ENCODE results near the gene ADAMTSL4.

DNA sequence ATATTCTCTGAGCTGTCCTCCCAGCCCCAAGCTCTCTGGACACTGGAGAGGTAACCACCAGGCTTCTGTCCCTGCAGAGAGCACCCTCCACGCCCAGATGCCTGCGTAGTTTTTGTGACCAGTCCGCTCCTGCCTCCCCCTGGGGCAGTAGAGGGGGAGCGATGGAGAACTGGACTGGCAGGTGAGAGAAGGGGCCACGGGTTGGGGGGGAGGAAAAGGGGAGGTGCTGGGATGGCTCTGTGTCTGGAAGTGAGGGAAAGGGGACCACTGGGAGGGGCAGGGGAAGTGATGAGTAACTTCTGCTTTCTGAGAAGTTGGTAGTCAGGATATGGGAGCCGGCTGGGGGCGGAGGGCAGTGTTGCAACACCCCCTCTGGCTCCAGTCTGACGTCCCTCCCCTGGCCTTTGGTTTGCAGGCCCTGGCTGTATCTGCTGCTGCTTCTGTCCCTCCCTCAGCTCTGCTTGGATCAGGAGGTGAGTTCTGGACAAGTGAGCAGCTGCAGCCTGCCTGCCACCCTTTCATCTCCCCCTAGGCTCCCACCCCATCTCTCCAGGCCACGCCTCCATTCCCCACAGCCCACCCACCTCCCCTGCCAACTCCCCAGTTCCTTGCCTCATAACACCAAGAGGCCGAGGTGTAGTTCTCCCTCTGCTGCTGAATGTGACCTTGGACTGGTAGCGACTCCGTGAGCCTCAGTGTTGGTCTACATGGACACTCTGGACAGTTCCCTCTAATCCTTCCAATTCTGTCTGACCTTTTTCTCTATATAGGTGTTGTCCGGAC, 3.1 kb downstream of the ADAMTSL4 start:
- TF ChIP-seq, protein P1, sequence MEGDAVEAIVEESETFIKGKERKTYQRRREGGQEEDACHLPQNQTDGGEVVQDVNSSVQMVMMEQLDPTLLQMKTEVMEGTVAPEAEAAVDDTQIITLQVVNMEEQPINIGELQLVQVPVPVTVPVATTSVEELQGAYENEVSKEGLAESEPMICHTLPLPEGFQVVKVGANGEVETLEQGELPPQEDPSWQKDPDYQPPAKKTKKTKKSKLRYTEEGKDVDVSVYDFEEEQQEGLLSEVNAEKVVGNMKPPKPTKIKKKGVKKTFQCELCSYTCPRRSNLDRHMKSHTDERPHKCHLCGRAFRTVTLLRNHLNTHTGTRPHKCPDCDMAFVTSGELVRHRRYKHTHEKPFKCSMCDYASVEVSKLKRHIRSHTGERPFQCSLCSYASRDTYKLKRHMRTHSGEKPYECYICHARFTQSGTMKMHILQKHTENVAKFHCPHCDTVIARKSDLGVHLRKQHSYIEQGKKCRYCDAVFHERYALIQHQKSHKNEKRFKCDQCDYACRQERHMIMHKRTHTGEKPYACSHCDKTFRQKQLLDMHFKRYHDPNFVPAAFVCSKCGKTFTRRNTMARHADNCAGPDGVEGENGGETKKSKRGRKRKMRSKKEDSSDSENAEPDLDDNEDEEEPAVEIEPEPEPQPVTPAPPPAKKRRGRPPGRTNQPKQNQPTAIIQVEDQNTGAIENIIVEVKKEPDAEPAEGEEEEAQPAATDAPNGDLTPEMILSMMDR (IDR thresholded peaks at IDR 0.05) = no peak
- no peak for TF ChIP-seq POLR2A (IDR thresholded peaks at IDR 0.05)
